A549 (cell line): ENCODE measurements around the gene CCDC88B. TPM values are rescaled to one million over a fixed set of nuclear protein-coding genes. Genes with fewer than 3 reads are reported as not detected.
A peak's percentile ranks its signal among the peaks of the same experiment; 100 is the strongest.

Experiments used
- ATAC-seq, 2 experiments: fragments of 200-7000 bp in 1 of 2; fragments of >200 bp in 1 of 2; cut with Nextera tagmentation in 1 of 2; cut with Tn5 transposase in 1 of 2; 3 replicates each; pipeline versions ENCODE4 v1.8.0 to v1.9.1; 2018 to 2020; ENCODE audit warnings: mild to moderate bottlenecking in 1 of 2, moderate library complexity in 1 of 2
- CTCF ChIA-PET: fragments of 300-600 bp; sonication (Branson Sonifier 250); formaldehyde crosslinking; extraction: SDS; loops from one replicate; lab custom pipeline; 2021; ENCODE audit warnings: antibody characterized with exemption, inconsistent platforms; lab: Yijun Ruan, JAX
- POLR2A ChIA-PET: fragments of 350-600 bp; formaldehyde crosslinking; extraction: SDS; loops from one replicate; lab custom pipeline; 2021; ENCODE audit warnings: antibody characterized with exemption, inconsistent platforms; lab: Yijun Ruan, JAX
- DNase-seq, 2 experiments: peaks; one replicate each; pipeline versions ENCODE4 v3.0.0 to v3.0.0-alpha.2; 2011 to 2016; ENCODE audit warnings: low read depth in 1 of 2, low spot score in 1 of 2
- FAIRE-seq: peaks from 2 replicates; lab custom pipeline; 2011; peaks lifted over from hg19 to GRCh38; lab: Jason Lieb, UNC
- H3K27ac ChIP-seq, 2 experiments: fragments of >200 bp; sonication (Bioruptor Twin); formaldehyde crosslinking; 3 replicates each; pipeline ENCODE4 v1.5.1; 2016 to 2017
- H3K4me1 ChIP-seq: fragments of >200 bp; sonication (Bioruptor Twin); formaldehyde crosslinking; 3 replicates; pipeline ENCODE4 v1.6.1; 2016
- H3K4me2 ChIP-seq: fragments of >200 bp; sonication (Bioruptor Twin); formaldehyde crosslinking; 3 replicates; pipeline ENCODE4 v1.6.1; 2016
- H3K4me3 ChIP-seq: fragments of >200 bp; sonication (Bioruptor Twin); formaldehyde crosslinking; 3 replicates; pipeline ENCODE4 v1.5.1; 2016
- H3K9me3 ChIP-seq: fragments of >200 bp; sonication (Bioruptor Twin); formaldehyde crosslinking; 3 replicates; pipeline ENCODE4 v1.6.1; 2016
- BHLHE40 ChIP-seq: IDR thresholded peaks from 2 replicates; pipeline ENCODE4 v1.6.1; 2012; ENCODE audit warnings: low read depth, low read length, inconsistent platforms
- CBX2 ChIP-seq: fragments of 200-600 bp; sonication (generic); IDR thresholded peaks from 2 replicates; pipeline ENCODE4 v1.6.1; 2016; ENCODE audit warnings: low read depth, mild to moderate bottlenecking, borderline replicate concordance
- CHD4 ChIP-seq: fragments of 200-600 bp; sonication (generic); IDR thresholded peaks from 2 replicates; pipeline ENCODE4 v1.6.1; 2016; ENCODE audit warnings: antibody characterized with exemption, mild to moderate bottlenecking, borderline replicate concordance
- EHF ChIP-seq: fragments of 250-450 bp; sonication (Bioruptor Pico); IDR thresholded peaks from 2 replicates; pipeline ENCODE4 v1.5.0; 2020; ENCODE audit warnings: mild to moderate bottlenecking
- ESRRA ChIP-seq: fragments of 150-350 bp; IDR thresholded peaks from 2 replicates; pipeline ENCODE4 v1.6.1; 2014; ENCODE audit warnings: mild to moderate bottlenecking, low read length, borderline replicate concordance
- FOSB ChIP-seq: fragments of 250-450 bp; sonication (Bioruptor Pico); IDR thresholded peaks from 2 replicates; pipeline ENCODE4 v1.5.0; 2020; ENCODE audit warnings: mild to moderate bottlenecking, moderate library complexity
- HDAC2 ChIP-seq: fragments of 200-600 bp; sonication (generic); IDR thresholded peaks from 2 replicates; pipeline ENCODE4 v1.6.1; 2016
- HOXA7 ChIP-seq: fragments of 250-450 bp; sonication (Bioruptor Pico); IDR thresholded peaks from 2 replicates; pipeline ENCODE4 v1.5.0; 2020; ENCODE audit warnings: mild to moderate bottlenecking, moderate library complexity
- HOXB13 ChIP-seq: fragments of 250-450 bp; sonication (Bioruptor Pico); IDR thresholded peaks from 2 replicates; pipeline ENCODE4 v1.5.0; 2020; ENCODE audit warnings: low read depth, mild to moderate bottlenecking, moderate library complexity
- KDM1A ChIP-seq: fragments of 200-600 bp; sonication (generic); IDR thresholded peaks from 2 replicates; pipeline ENCODE4 v1.6.1; 2016; ENCODE audit warnings: low read depth, mild to moderate bottlenecking
- KDM5A ChIP-seq: fragments of 200-600 bp; sonication (generic); IDR thresholded peaks from 2 replicates; pipeline ENCODE4 v1.6.1; 2016; ENCODE audit warnings: antibody characterized with exemption, mild to moderate bottlenecking
- MAZ ChIP-seq: fragments of 150-350 bp; IDR thresholded peaks from 2 replicates; pipeline ENCODE4 v1.6.1; 2014; ENCODE audit warnings: antibody characterized with exemption, low read depth, low read length, borderline replicate concordance
- MYC ChIP-seq: IDR thresholded peaks from 2 replicates; pipeline ENCODE4 v1.6.1; 2012; ENCODE audit warnings: mild to moderate bottlenecking, inconsistent platforms, low read length, improper control_type of control experiment, borderline replicate concordance
- NFE2L2 ChIP-seq: fragments of 150-350 bp; conservative IDR thresholded peaks from 2 replicates; pipeline ENCODE4 v1.6.1; 2014; ENCODE audit warnings: low read length
- NPAS2 ChIP-seq: fragments of 250-450 bp; sonication (Bioruptor Pico); IDR thresholded peaks from 2 replicates; pipeline ENCODE4 v1.8.0; 2022; ENCODE audit warnings: mild to moderate bottlenecking, moderate library complexity, borderline replicate concordance
- RAD21 ChIP-seq, 2 experiments: fragments of >200 bp in 1 of 2; sonication (Bioruptor Twin) in 1 of 2; formaldehyde crosslinking in 1 of 2; IDR thresholded peaks in 1 of 2; conservative IDR thresholded peaks in 1 of 2; 2 replicates in 1 of 2; 3 replicates in 1 of 2; pipeline ENCODE4 v1.6.1; 2012 to 2018; ENCODE audit warnings: inconsistent platforms in 1 of 2
- RCOR1 ChIP-seq: fragments of 150-350 bp; IDR thresholded peaks from 2 replicates; pipeline ENCODE4 v1.6.1; 2014; ENCODE audit warnings: antibody characterized with exemption, low read length, low read depth
- RFX5 ChIP-seq: fragments of 450-650 bp; IDR thresholded peaks from 2 replicates; pipeline ENCODE4 v1.7.1; 2014; ENCODE audit warnings: antibody characterized with exemption, mild to moderate bottlenecking, moderate library complexity
- SMC3 ChIP-seq: fragments of >200 bp; sonication (Bioruptor Twin); formaldehyde crosslinking; IDR thresholded peaks from 3 replicates; pipeline ENCODE4 v1.6.1; 2018; ENCODE audit warnings: inconsistent platforms
- ZNF302 ChIP-seq: fragments of 250-450 bp; sonication (Bioruptor Pico); IDR thresholded peaks from 2 replicates; pipeline ENCODE4 v1.9.0; 2021; ENCODE audit warnings: inconsistent platforms, mild to moderate bottlenecking, moderate library complexity
- ZSCAN20 ChIP-seq: fragments of 250-450 bp; sonication (Bioruptor Pico); IDR thresholded peaks from 2 replicates; pipeline ENCODE4 v1.8.0; 2022; ENCODE audit warnings: mild to moderate bottlenecking, moderate library complexity
- WGBS: methylation state at CpG from one replicate; pipeline ENCODE4 v1.1.6; 2017; ENCODE audit errors: missing lambda C conversion rate; 5-methylcytosine and 5-hydroxymethylcytosine counted together
- polyA plus RNA-seq, 4 experiments: library from polyadenylated mRNA; depleted of rRNA in 3 of 4; stranded (reverse); fragments of >200 nt; fragmentation: RNase III in 1 of 4; extraction: RNeasy Plus Mini Kit Qiagen cat#74134 plus additional on column Dnase treatment in 1 of 4; gene quantifications; 2 replicates in 3 of 4; 3 replicates in 1 of 4; pipeline ENCODE4 v1.2.3, GENCODE V29; 2011 to 2017
- TF ChIP-seq, protein P1 (sequence below): IDR thresholded peaks from 2 replicates; pipeline ENCODE4 v1.6.1; 2012
- TF ChIP-seq, protein P2 (sequence below): fragments of >200 bp; sonication (Bioruptor Twin); formaldehyde crosslinking; IDR thresholded peaks from 3 replicates; pipeline ENCODE4 v1.5.1; 2016
- TF ChIP-seq, protein P3 (sequence below): IDR thresholded peaks from 2 replicates; pipeline ENCODE4 v1.6.1; 2012; ENCODE audit warnings: low read depth, borderline replicate concordance
- TF ChIP-seq, protein P4 (sequence below): fragments of 250-450 bp; sonication (Bioruptor Pico); IDR thresholded peaks from 2 replicates; pipeline ENCODE4 v1.5.0; 2020; ENCODE audit warnings: low read depth, mild to moderate bottlenecking, moderate library complexity
- TF ChIP-seq, protein P5 (sequence below): IDR thresholded peaks from 2 replicates; pipeline ENCODE4 v1.6.1; 2012

The CCDC88B gene
- polyA plus RNA-seq, 2 of the 4 experiments (the other 2 are of a cell fraction) = 4.8 to 8.8 TPM

DNA sequence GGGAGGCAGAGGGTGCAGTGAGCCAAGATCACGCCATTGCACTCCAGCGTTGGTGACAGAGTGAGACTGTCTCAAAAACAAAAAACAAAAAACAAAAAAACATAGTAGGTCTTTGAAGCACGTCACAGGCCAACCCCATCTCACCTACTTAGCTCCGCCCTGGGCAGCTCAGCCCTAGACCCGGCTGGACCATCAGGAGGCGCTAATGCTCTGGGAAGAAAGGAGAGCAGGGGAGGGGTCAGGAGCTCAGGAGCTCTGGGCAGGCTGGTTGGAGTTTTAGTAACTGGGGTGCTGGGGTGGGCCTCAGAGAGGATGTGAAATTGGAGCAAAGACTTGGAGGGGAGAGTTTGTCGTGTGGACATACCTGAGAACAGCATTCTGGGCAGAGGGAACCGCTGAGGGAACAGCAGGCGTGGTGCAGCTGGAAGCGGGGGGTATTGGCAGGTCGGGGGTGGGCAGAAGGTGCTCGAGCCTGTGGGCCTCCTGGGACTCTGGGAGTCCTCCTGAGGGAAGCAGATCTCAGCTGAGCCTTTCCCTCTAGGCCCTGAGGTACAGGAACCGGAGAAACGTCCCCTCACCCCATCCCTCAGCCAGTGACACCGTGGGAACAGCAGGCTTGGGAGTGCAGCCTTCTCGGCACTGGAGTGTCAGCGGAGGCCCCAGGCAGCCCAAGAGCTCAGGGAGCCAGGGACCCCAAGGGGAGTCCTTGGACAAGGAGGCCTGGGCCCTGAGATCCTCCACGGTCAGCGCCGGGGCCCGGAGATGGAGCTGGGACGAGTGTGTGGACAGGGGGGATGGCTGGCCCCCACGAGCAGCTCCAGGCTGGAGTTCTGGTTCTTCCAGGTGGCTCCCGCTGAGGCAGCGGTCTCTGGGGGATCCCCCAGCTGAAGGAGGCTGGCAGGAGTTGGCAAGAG is 16.8 kb downstream of the CCDC88B start:
- POLR2A ChIA-PET = interaction anchor here (0.6 to 4.6 kb wide), 4 partner anchors 14 to 52 kb away, joined by 3 to 50 read pairs (median 6); partner anchors contain the start of genes ESRRA, PRDX5 and TRMT112
- Histone ChIP-seq H3K4me1 (peaks cover 50% of the 10 kb centered on the region), H3K9me3 (no peaks in the 10 kb centered on the region), H3K27ac (peak overlapping the region; percentile 61 to 98), H3K4me3 (no peak overlapping the region), H3K4me2 (peak overlapping the region; percentile 87; the same call in 1 of the 3 replicates)
- peak; percentile 84 to 88 for DNase-seq
- CTCF ChIA-PET = interaction anchor here (1.0 to 33.9 kb wide), 20 partner anchors 9 to 295 kb away, joined by 3 to 996 read pairs (median 4); partner anchors contain the start of genes CATSPERZ, CCDC88B, ESRRA and PLCB3
- ATAC-seq = peak in 1 of 2 experiments; percentile 61; a peak in 3 of 6 replicates
- WGBS = 65% methylated on average over 18 of the region's 25 CpGs
- TF ChIP-seq, protein P1, sequence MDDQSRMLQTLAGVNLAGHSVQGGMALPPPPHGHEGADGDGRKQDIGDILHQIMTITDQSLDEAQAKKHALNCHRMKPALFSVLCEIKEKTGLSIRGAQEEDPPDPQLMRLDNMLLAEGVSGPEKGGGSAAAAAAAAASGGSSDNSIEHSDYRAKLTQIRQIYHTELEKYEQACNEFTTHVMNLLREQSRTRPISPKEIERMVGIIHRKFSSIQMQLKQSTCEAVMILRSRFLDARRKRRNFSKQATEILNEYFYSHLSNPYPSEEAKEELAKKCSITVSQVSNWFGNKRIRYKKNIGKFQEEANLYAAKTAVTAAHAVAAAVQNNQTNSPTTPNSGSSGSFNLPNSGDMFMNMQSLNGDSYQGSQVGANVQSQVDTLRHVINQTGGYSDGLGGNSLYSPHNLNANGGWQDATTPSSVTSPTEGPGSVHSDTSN = no peak
- no peak for TF ChIP-seq RFX5
- TF ChIP-seq, protein P2, sequence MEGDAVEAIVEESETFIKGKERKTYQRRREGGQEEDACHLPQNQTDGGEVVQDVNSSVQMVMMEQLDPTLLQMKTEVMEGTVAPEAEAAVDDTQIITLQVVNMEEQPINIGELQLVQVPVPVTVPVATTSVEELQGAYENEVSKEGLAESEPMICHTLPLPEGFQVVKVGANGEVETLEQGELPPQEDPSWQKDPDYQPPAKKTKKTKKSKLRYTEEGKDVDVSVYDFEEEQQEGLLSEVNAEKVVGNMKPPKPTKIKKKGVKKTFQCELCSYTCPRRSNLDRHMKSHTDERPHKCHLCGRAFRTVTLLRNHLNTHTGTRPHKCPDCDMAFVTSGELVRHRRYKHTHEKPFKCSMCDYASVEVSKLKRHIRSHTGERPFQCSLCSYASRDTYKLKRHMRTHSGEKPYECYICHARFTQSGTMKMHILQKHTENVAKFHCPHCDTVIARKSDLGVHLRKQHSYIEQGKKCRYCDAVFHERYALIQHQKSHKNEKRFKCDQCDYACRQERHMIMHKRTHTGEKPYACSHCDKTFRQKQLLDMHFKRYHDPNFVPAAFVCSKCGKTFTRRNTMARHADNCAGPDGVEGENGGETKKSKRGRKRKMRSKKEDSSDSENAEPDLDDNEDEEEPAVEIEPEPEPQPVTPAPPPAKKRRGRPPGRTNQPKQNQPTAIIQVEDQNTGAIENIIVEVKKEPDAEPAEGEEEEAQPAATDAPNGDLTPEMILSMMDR = peak; percentile 54
- TF ChIP-seq HDAC2 = no peak
- no peak for TF ChIP-seq KDM5A
- TF ChIP-seq CHD4 = no peak
- TF ChIP-seq CBX2 = no peak
- TF ChIP-seq EHF = no peak
- TF ChIP-seq MYC = no peak
- TF ChIP-seq MAZ = 0 out of 2 replicates have a peak, but pooled peaks have one; percentile 65
- no peak for TF ChIP-seq RCOR1
- TF ChIP-seq FOSB (CRISPR knock-in tag) = no peak
- peak; percentile 38 to 69; a peak in 4 of 5 replicates for TF ChIP-seq RAD21 (conservative IDR thresholded peaks at IDR 0.05 in 1 of 2, IDR thresholded peaks at IDR 0.05 in 1 of 2)
- TF ChIP-seq HOXB13 (CRISPR knock-in tag) = no peak
- no peak for TF ChIP-seq ZSCAN20
- no peak for TF ChIP-seq ZNF302 (CRISPR knock-in tag)
- no peak for TF ChIP-seq KDM1A
- no peak for TF ChIP-seq HOXA7 (CRISPR knock-in tag)
- TF ChIP-seq ESRRA = no peak
- no peak for TF ChIP-seq NFE2L2
- TF ChIP-seq, protein P3, sequence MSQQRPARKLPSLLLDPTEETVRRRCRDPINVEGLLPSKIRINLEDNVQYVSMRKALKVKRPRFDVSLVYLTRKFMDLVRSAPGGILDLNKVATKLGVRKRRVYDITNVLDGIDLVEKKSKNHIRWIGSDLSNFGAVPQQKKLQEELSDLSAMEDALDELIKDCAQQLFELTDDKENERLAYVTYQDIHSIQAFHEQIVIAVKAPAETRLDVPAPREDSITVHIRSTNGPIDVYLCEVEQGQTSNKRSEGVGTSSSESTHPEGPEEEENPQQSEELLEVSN = no peak
- TF ChIP-seq, protein P4, sequence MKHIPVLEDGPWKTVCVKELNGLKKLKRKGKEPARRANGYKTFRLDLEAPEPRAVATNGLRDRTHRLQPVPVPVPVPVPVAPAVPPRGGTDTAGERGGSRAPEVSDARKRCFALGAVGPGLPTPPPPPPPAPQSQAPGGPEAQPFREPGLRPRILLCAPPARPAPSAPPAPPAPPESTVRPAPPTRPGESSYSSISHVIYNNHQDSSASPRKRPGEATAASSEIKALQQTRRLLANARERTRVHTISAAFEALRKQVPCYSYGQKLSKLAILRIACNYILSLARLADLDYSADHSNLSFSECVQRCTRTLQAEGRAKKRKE = no peak
- no peak for TF ChIP-seq BHLHE40
- TF ChIP-seq NPAS2 (CRISPR knock-in tag) = no peak
- TF ChIP-seq, protein P5, sequence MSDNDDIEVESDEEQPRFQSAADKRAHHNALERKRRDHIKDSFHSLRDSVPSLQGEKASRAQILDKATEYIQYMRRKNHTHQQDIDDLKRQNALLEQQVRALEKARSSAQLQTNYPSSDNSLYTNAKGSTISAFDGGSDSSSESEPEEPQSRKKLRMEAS = no peak
- peak; percentile 27; the same call in 2 of the 3 replicates for TF ChIP-seq SMC3
- no peak for FAIRE-seq
